HEK293 (cell line): Measurements from ENCODE around the gene GOLGA2.

Source experiments
- CTCF ChIA-PET: fragments of 350-600 bp; formaldehyde crosslinking; extraction: SDS; loops from one replicate; lab custom pipeline; 2021; ENCODE audit warnings: antibody characterized with exemption; lab: Yijun Ruan, JAX
- POLR2A ChIA-PET: fragments of 300-600 bp; formaldehyde crosslinking; extraction: SDS; loops from one replicate; lab custom pipeline; 2020; ENCODE audit warnings: antibody characterized with exemption, inconsistent platforms; lab: Yijun Ruan, JAX
- H3K27ac ChIP-seq: fragments of 200-500 bp; sonication (Bioruptor generic); 2 replicates; pipeline ENCODE4 v1.5.1; 2014; ENCODE audit warnings: low read depth, low read length, control low read depth, inconsistent platforms; ENCODE audit errors: extremely low read depth
- H3K36me3 ChIP-seq, 2 experiments: fragments of 200-500 bp in 1 of 2; sonication (Bioruptor generic) in 1 of 2; 1 replicate in 1 of 2; 2 replicates in 1 of 2; pipeline ENCODE4 v1.5.1; 2014 to 2017; ENCODE audit warnings: inconsistent platforms in 2 of 2, low read length in 2 of 2; ENCODE audit not compliant: control insufficient read depth in 2 of 2, insufficient read depth in 1 of 2
- H3K4me1 ChIP-seq: fragments of 200-500 bp; sonication (Bioruptor generic); 2 replicates; pipeline ENCODE4 v1.5.1; 2014; ENCODE audit warnings: mild to moderate bottlenecking, low read length, inconsistent platforms; ENCODE audit not compliant: control insufficient read depth, insufficient read depth
- H3K4me3 ChIP-seq: 2 replicates; pipeline ENCODE4 v1.5.1; 2011; ENCODE audit warnings: low read depth, mild to moderate bottlenecking, control low read depth, low read length, moderate library complexity
- H3K9me3 ChIP-seq: fragments of 200-500 bp; sonication (Bioruptor generic); 2 replicates; pipeline ENCODE4 v1.5.1; 2014; ENCODE audit warnings: low read depth, low read length, inconsistent platforms; ENCODE audit not compliant: control insufficient read depth, insufficient read depth
- BCL11A ChIP-seq: fragments of 450-650 bp; formaldehyde crosslinking; IDR thresholded peaks from 2 replicates; pipeline ENCODE4 v1.5.1; 2016; ENCODE audit warnings: low read depth, missing biosample characterization, missing genetic modification characterization
- EGR2 ChIP-seq: fragments of 450-650 bp; formaldehyde crosslinking; IDR thresholded peaks from 2 replicates; pipeline ENCODE4 v1.5.1; 2016; ENCODE audit warnings: low read depth, missing biosample characterization, missing genetic modification characterization
- KLF8 ChIP-seq: fragments of 450-650 bp; formaldehyde crosslinking; IDR thresholded peaks from 2 replicates; pipeline ENCODE4 v1.5.1; 2016; ENCODE audit warnings: missing biosample characterization, missing genetic modification characterization
- RBAK ChIP-seq: fragments of 450-650 bp; formaldehyde crosslinking; IDR thresholded peaks from 2 replicates; pipeline ENCODE4 v1.5.1; 2016; ENCODE audit warnings: missing biosample characterization, missing genetic modification characterization
- SCRT1 ChIP-seq: fragments of 450-650 bp; formaldehyde crosslinking; IDR thresholded peaks from 2 replicates; pipeline ENCODE4 v1.5.1; 2016; ENCODE audit warnings: missing biosample characterization, missing genetic modification characterization, borderline replicate concordance
- ZBTB48 ChIP-seq: fragments of 450-650 bp; formaldehyde crosslinking; IDR thresholded peaks from 2 replicates; pipeline ENCODE4 v1.5.1; 2016; ENCODE audit warnings: missing biosample characterization, missing genetic modification characterization
- ZBTB7A ChIP-seq: fragments of 450-650 bp; formaldehyde crosslinking; IDR thresholded peaks from 2 replicates; pipeline ENCODE4 v1.5.1; 2016; ENCODE audit warnings: low read depth, missing biosample characterization, missing genetic modification characterization
- ZFP3 ChIP-seq: fragments of 450-650 bp; formaldehyde crosslinking; IDR thresholded peaks from 2 replicates; pipeline ENCODE4 v1.5.1; 2016; ENCODE audit warnings: low read depth, missing biosample characterization, missing genetic modification characterization
- ZNF112 ChIP-seq: fragments of 450-650 bp; formaldehyde crosslinking; IDR thresholded peaks from 2 replicates; pipeline ENCODE4 v1.5.0; 2017; ENCODE audit warnings: missing biosample characterization, missing genetic modification characterization
- ZNF114 ChIP-seq: fragments of 450-650 bp; formaldehyde crosslinking; IDR thresholded peaks from 2 replicates; pipeline ENCODE4 v1.5.0; 2017; ENCODE audit warnings: missing biosample characterization, missing genetic modification characterization
- ZNF140 ChIP-seq: fragments of 450-650 bp; formaldehyde crosslinking; IDR thresholded peaks from 2 replicates; pipeline ENCODE4 v1.5.1; 2016; ENCODE audit warnings: missing biosample characterization, missing genetic modification characterization
- ZNF146 ChIP-seq: fragments of 450-650 bp; formaldehyde crosslinking; IDR thresholded peaks from 2 replicates; pipeline ENCODE4 v1.5.1; 2016; ENCODE audit warnings: missing biosample characterization, missing genetic modification characterization
- ZNF175 ChIP-seq: fragments of 450-650 bp; formaldehyde crosslinking; IDR thresholded peaks from 2 replicates; pipeline ENCODE4 v1.5.1; 2016; ENCODE audit warnings: missing biosample characterization, missing genetic modification characterization
- ZNF473 ChIP-seq: fragments of 450-650 bp; formaldehyde crosslinking; IDR thresholded peaks from 2 replicates; pipeline ENCODE4 v1.5.1; 2017; ENCODE audit warnings: missing biosample characterization, missing genetic modification characterization
- ZNF600 ChIP-seq: fragments of 450-650 bp; formaldehyde crosslinking; IDR thresholded peaks from 2 replicates; pipeline ENCODE4 v1.5.1; 2016; ENCODE audit warnings: missing biosample characterization, missing genetic modification characterization
- ZNF624 ChIP-seq: fragments of 450-650 bp; formaldehyde crosslinking; IDR thresholded peaks from 2 replicates; pipeline ENCODE4 v1.5.1; 2017; ENCODE audit warnings: missing biosample characterization, missing genetic modification characterization
- ZNF660 ChIP-seq: fragments of 450-650 bp; IDR thresholded peaks from 2 replicates; pipeline ENCODE4 v1.5.1; 2018; ENCODE audit warnings: missing biosample characterization, mild to moderate bottlenecking, missing genetic modification characterization
- ZNF785 ChIP-seq: fragments of 450-650 bp; formaldehyde crosslinking; IDR thresholded peaks from 2 replicates; pipeline ENCODE4 v1.5.1; 2016; ENCODE audit warnings: missing biosample characterization, missing genetic modification characterization
- ZXDB ChIP-seq: fragments of 450-650 bp; formaldehyde crosslinking; IDR thresholded peaks from 2 replicates; pipeline ENCODE4 v1.5.1; 2016; ENCODE audit warnings: missing biosample characterization, missing genetic modification characterization
- TF ChIP-seq, protein P1 (sequence below): fragments of 450-650 bp; formaldehyde crosslinking; IDR thresholded peaks from 2 replicates; pipeline ENCODE4 v1.5.1; 2016; ENCODE audit warnings: missing biosample characterization, missing genetic modification characterization
- TF ChIP-seq, protein P2 (sequence below): fragments of 450-650 bp; formaldehyde crosslinking; IDR thresholded peaks from 2 replicates; pipeline ENCODE4 v1.5.1; 2016; ENCODE audit warnings: missing biosample characterization, missing genetic modification characterization
- TF ChIP-seq, protein P3 (sequence below): fragments of 450-650 bp; formaldehyde crosslinking; IDR thresholded peaks from 2 replicates; pipeline ENCODE4 v1.5.1; 2016; ENCODE audit warnings: missing biosample characterization, missing genetic modification characterization
- TF ChIP-seq, protein P4 (sequence below): fragments of 450-650 bp; formaldehyde crosslinking; IDR thresholded peaks from 2 replicates; pipeline ENCODE4; 2016; ENCODE audit warnings: missing biosample characterization, missing genetic modification characterization

The GOLGA2 gene

DNA sequence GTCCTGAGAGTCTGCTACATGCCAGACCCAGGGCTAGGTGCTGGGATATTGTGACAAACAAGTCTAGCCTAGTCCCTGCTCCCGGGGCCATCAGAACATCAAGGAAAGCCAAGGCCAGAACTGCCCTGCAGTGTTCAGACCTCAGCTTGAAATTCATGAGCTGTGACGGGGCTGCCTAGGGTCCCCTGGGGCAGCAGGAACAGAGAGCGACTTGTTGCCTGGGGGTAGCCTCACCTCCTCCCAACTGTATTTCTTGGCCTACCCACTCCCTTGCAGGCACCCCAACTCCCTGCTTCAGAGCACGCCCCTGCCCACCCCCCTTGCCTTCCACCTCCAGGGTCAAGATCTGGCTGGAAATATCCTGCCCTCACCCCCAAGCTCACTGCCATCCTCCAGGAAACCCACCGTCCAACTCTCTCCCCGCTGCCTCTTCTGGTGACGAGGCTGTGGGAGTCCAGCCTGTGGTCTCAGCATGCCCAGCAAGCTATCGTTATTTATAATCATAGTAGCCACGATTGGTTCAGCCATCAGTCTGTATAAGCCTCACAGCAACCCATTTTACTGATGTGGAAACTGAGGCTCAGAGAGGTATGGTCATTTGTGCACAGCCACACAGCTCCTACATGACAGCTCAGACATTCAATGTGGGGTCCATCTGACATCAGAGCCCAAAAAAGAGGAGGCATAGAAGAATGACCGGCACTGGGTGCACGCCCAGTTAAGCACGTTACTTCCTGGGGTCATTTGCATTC is 61.9 kb downstream of the GOLGA2 start:
- H3K36me3 ChIP-seq: peaks cover 0 to under 1% of the 10 kb centered on the region in 2 experiments; a peak in 1 of 3 replicates
- CTCF ChIA-PET: interaction anchor here (0.7 kb wide), 1 partner anchor 17 kb away, joined by 3 read pairs; no protein-coding TSS in a partner anchor
- no peaks in the 10 kb centered on the region for H3K4me1 ChIP-seq
- H3K4me3 ChIP-seq: no peak overlapping the region
- H3K27ac ChIP-seq: no peak overlapping the region
- no peaks in the 10 kb centered on the region for H3K9me3 ChIP-seq
- TF ChIP-seq KLF8 (tag by site-specific recombination) (no peak), ZNF660 (tag by site-specific recombination) (no peak), ZBTB7A (tag by site-specific recombination) (no peak), SCRT1 (no peak), ZXDB (tag by site-specific recombination) (no peak), ZNF624 (tag by site-specific recombination) (no peak), ZNF473 (tag by site-specific recombination) (no peak)
- TF ChIP-seq, protein P1, sequence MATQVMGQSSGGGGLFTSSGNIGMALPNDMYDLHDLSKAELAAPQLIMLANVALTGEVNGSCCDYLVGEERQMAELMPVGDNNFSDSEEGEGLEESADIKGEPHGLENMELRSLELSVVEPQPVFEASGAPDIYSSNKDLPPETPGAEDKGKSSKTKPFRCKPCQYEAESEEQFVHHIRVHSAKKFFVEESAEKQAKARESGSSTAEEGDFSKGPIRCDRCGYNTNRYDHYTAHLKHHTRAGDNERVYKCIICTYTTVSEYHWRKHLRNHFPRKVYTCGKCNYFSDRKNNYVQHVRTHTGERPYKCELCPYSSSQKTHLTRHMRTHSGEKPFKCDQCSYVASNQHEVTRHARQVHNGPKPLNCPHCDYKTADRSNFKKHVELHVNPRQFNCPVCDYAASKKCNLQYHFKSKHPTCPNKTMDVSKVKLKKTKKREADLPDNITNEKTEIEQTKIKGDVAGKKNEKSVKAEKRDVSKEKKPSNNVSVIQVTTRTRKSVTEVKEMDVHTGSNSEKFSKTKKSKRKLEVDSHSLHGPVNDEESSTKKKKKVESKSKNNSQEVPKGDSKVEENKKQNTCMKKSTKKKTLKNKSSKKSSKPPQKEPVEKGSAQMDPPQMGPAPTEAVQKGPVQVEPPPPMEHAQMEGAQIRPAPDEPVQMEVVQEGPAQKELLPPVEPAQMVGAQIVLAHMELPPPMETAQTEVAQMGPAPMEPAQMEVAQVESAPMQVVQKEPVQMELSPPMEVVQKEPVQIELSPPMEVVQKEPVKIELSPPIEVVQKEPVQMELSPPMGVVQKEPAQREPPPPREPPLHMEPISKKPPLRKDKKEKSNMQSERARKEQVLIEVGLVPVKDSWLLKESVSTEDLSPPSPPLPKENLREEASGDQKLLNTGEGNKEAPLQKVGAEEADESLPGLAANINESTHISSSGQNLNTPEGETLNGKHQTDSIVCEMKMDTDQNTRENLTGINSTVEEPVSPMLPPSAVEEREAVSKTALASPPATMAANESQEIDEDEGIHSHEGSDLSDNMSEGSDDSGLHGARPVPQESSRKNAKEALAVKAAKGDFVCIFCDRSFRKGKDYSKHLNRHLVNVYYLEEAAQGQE (tag by site-specific recombination): no peak
- TF ChIP-seq, protein P2, sequence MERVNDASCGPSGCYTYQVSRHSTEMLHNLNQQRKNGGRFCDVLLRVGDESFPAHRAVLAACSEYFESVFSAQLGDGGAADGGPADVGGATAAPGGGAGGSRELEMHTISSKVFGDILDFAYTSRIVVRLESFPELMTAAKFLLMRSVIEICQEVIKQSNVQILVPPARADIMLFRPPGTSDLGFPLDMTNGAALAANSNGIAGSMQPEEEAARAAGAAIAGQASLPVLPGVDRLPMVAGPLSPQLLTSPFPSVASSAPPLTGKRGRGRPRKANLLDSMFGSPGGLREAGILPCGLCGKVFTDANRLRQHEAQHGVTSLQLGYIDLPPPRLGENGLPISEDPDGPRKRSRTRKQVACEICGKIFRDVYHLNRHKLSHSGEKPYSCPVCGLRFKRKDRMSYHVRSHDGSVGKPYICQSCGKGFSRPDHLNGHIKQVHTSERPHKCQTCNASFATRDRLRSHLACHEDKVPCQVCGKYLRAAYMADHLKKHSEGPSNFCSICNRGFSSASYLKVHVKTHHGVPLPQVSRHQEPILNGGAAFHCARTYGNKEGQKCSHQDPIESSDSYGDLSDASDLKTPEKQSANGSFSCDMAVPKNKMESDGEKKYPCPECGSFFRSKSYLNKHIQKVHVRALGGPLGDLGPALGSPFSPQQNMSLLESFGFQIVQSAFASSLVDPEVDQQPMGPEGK (tag by site-specific recombination): no peak
- POLR2A ChIA-PET: no interaction called here

DNA sequence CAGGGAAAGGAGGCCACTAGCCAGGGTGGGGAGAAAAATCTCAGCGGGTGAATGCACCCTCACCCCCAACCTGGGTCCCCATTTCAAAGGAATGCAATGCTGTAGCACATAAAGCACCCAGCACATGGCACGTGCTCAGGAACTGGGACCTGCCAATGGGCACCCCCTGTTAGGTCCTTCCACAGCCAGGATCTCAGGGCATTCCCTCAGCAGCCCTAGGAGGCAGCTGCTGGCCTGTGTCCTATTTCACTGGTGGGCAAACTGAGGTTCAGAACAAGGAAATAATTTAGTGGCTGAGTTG is 63.9 kb downstream of the GOLGA2 start:
- CTCF ChIA-PET: interaction anchor here (0.7 to 1.3 kb wide), 4 partner anchors 8 to 80 kb away, joined by 3 to 6 read pairs (median 4); partner anchors contain the start of gene DNM1
- no peaks in the 10 kb centered on the region for H3K36me3 ChIP-seq
- TF ChIP-seq ZBTB48 (tag by site-specific recombination) (no peak), RBAK (no peak), ZNF140 (tag by site-specific recombination) (no peak), BCL11A (tag by site-specific recombination) (no peak), ZNF146 (tag by site-specific recombination) (no peak), ZNF112 (tag by site-specific recombination) (no peak), EGR2 (tag by site-specific recombination) (no peak), ZNF114 (tag by site-specific recombination) (no peak), ZNF600 (tag by site-specific recombination) (no peak), ZFP3 (no peak), ZNF785 (tag by site-specific recombination) (no peak), ZNF175 (tag by site-specific recombination) (no peak)
- TF ChIP-seq, protein P3, sequence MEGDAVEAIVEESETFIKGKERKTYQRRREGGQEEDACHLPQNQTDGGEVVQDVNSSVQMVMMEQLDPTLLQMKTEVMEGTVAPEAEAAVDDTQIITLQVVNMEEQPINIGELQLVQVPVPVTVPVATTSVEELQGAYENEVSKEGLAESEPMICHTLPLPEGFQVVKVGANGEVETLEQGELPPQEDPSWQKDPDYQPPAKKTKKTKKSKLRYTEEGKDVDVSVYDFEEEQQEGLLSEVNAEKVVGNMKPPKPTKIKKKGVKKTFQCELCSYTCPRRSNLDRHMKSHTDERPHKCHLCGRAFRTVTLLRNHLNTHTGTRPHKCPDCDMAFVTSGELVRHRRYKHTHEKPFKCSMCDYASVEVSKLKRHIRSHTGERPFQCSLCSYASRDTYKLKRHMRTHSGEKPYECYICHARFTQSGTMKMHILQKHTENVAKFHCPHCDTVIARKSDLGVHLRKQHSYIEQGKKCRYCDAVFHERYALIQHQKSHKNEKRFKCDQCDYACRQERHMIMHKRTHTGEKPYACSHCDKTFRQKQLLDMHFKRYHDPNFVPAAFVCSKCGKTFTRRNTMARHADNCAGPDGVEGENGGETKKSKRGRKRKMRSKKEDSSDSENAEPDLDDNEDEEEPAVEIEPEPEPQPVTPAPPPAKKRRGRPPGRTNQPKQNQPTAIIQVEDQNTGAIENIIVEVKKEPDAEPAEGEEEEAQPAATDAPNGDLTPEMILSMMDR (tag by site-specific recombination): no peak
- TF ChIP-seq, protein P4, sequence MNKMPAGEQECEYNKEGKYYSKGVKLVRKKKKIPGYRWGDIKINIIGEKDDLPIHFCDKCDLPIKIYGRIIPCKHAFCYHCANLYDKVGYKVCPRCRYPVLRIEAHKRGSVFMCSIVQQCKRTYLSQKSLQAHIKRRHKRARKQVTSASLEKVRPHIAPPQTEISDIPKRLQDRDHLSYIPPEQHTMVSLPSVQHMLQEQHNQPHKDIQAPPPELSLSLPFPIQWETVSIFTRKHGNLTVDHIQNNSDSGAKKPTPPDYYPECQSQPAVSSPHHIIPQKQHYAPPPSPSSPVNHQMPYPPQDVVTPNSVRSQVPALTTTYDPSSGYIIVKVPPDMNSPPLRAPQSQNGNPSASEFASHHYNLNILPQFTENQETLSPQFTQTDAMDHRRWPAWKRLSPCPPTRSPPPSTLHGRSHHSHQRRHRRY (tag by site-specific recombination): no peak
- POLR2A ChIA-PET: interaction anchor here (0.7 to 1.5 kb wide), 6 partner anchors 18 to 64 kb away, joined by 3 to 5 read pairs (median 4); partner anchors contain the start of genes BBLN, GOLGA2 and SWI5
- H3K4me1 ChIP-seq: no peaks in the 10 kb centered on the region
- H3K4me3 ChIP-seq: no peak overlapping the region
- no peaks in the 10 kb centered on the region for H3K9me3 ChIP-seq
- no peak overlapping the region for H3K27ac ChIP-seq
